Measurements from ENCODE around the gene LAMA5.

Gene LAMA5

GRCh38 chr20:62310757-62311121, 56.4 kb downstream of the LAMA5 start:
- FAIRE-seq (no peak), DNase-seq (ENCODE audit: extremely low spot score, insufficient read length, low read depth) (no peak)

GRCh38 chr20:62309947-62310756, 57.0 kb downstream of the LAMA5 start:
- FAIRE-seq: no peak
- DNase-seq (ENCODE audit: extremely low spot score, insufficient read length, low read depth): no peak

- DNase-seq (ENCODE audit: extremely low spot score, insufficient read length, low read depth): no peak
- FAIRE-seq: no peak
Observed at GRCh38 chr20:62309198-62309944, 57.7 kb downstream of the LAMA5 start.

GRCh38 chr20:62308102-62308822, 58.9 kb downstream of the LAMA5 start:
- FAIRE-seq (no peak), DNase-seq (ENCODE audit: extremely low spot score, insufficient read length, low read depth) (no peak)

- DNase-seq (ENCODE audit: extremely low spot score, insufficient read length, low read depth) (no peak), FAIRE-seq (no peak)
Observed at GRCh38 chr20:62307226-62308101, 59.6 kb downstream of the LAMA5 start.

GRCh38 chr20:62306414-62307187, 60.5 kb downstream of the LAMA5 start:
- no peak for DNase-seq (ENCODE audit: extremely low spot score, insufficient read length, low read depth)
- no peak for FAIRE-seq

- no peak for DNase-seq (ENCODE audit: extremely low spot score, insufficient read length, low read depth)
- FAIRE-seq: no peak
Observed at GRCh38 chr20:62305765-62306413, 61.2 kb downstream of the LAMA5 start.

GRCh38 chr20:62305149-62305764, 61.9 kb downstream of the LAMA5 start:
- FAIRE-seq (no peak), DNase-seq (ENCODE audit: extremely low spot score, insufficient read length, low read depth) (no peak)

GRCh38 chr20:62304331-62305148, 62.6 kb downstream of the LAMA5 start:
- DNase-seq (ENCODE audit: extremely low spot score, insufficient read length, low read depth): no peak
- no peak for FAIRE-seq

GRCh38 chr20:62303340-62304226, 63.5 kb downstream of the LAMA5 start:
- no peak for DNase-seq (ENCODE audit: extremely low spot score, insufficient read length, low read depth)

GRCh38 chr20:62303062-62303339, 64.1 kb downstream of the LAMA5 start:
- FAIRE-seq: no peak
- no peak for DNase-seq (ENCODE audit: extremely low spot score, insufficient read length, low read depth)

More at GRCh38 chr20:62303340-62304226, 63.5 kb downstream of the LAMA5 start:
- FAIRE-seq: no peak

GRCh38 chr20:62302341-62303061, 64.6 kb downstream of the LAMA5 start, which contains the start of gene ADRM1:
ADRM1 (plus strand) TSS chr20:62302997; CDS start chr20:62303569, 572 bp downstream.
- DNase-seq (ENCODE audit: extremely low spot score, insufficient read length, low read depth) (peak; percentile 99), FAIRE-seq (peak; percentile 84)

GRCh38 chr20:62301773-62302340, 65.3 kb downstream of the LAMA5 start:
- FAIRE-seq: peak; percentile 82
- DNase-seq (ENCODE audit: extremely low spot score, insufficient read length, low read depth): peak; percentile 70

GRCh38 chr20:62301111-62301668, 65.9 kb downstream of the LAMA5 start:
- FAIRE-seq (no peak), DNase-seq (ENCODE audit: extremely low spot score, insufficient read length, low read depth) (no peak)

- no peak for FAIRE-seq
- no peak for DNase-seq (ENCODE audit: extremely low spot score, insufficient read length, low read depth)
Observed at GRCh38 chr20:62300319-62300718, 66.8 kb downstream of the LAMA5 start.
